Astrocyte (in vitro differentiated cells and primary cell): Measurements from ENCODE around the gene SMIM35. TPM values are rescaled to one million over a fixed set of nuclear protein-coding genes. Genes with fewer than 3 reads are reported as not detected.

Experiments used
- DNase-seq: peaks from one replicate; pipeline ENCODE4 v3.0.0-alpha.2; 2010; ENCODE audit warnings: low read depth
- FAIRE-seq: peaks from 2 replicates; lab custom pipeline; 2011; peaks lifted over from hg19 to GRCh38; lab: Jason Lieb, UNC
- H2AFZ ChIP-seq: 2 replicates; pipeline ENCODE4 v1.6.0; 2012; ENCODE audit warnings: low read depth, low read length, inconsistent platforms
- H3K27ac ChIP-seq: 2 replicates; pipeline ENCODE4 v1.5.1; 2011; ENCODE audit warnings: low read depth, low read length, inconsistent platforms
- H3K27me3 ChIP-seq: 2 replicates; pipeline ENCODE4 v1.6.0; 2011; ENCODE audit warnings: low read length, inconsistent platforms; ENCODE audit not compliant: insufficient read depth
- H3K36me3 ChIP-seq: 2 replicates; pipeline ENCODE4 v1.5.1; 2011; ENCODE audit warnings: low read length, inconsistent platforms; ENCODE audit not compliant: insufficient read depth
- H3K4me1 ChIP-seq: 2 replicates; pipeline ENCODE4 v1.5.1; 2011; ENCODE audit warnings: low read length, inconsistent platforms; ENCODE audit not compliant: insufficient read depth
- H3K4me2 ChIP-seq: 2 replicates; pipeline ENCODE4 v1.6.0; 2012; ENCODE audit warnings: low read length, inconsistent platforms
- H3K4me3 ChIP-seq: 2 replicates; pipeline ENCODE4 v1.5.1; 2011; ENCODE audit warnings: low read depth, mild to moderate bottlenecking, low read length, inconsistent platforms; ENCODE audit not compliant: insufficient read depth
- H3K79me2 ChIP-seq: 2 replicates; pipeline ENCODE4 v1.6.0; 2012; ENCODE audit warnings: mild to moderate bottlenecking, low read length, inconsistent platforms; ENCODE audit not compliant: insufficient read depth
- H3K9ac ChIP-seq: 2 replicates; pipeline ENCODE4 v1.6.0; 2012; ENCODE audit warnings: mild to moderate bottlenecking, low read length, inconsistent platforms
- H3K9me3 ChIP-seq: 2 replicates; pipeline ENCODE4 v1.5.1; 2012; ENCODE audit warnings: low read depth, mild to moderate bottlenecking, low read length, inconsistent platforms; ENCODE audit not compliant: insufficient read depth
- H4K20me1 ChIP-seq: 2 replicates; pipeline ENCODE4 v1.6.0; 2012; ENCODE audit warnings: low read length, inconsistent platforms; ENCODE audit not compliant: insufficient read depth
- H3K27ac Mint-ChIP-seq: one replicate; pipeline ENCODE4 v1.8.0; 2021; ENCODE audit warnings: mild to moderate bottlenecking, mixed read lengths; ENCODE audit not compliant: unreplicated experiment
- H3K27me3 Mint-ChIP-seq: one replicate; pipeline ENCODE4 v1.8.0; 2021; ENCODE audit warnings: low read depth, mixed read lengths; ENCODE audit not compliant: unreplicated experiment
- H3K36me3 Mint-ChIP-seq: one replicate; pipeline ENCODE4 v1.8.0; 2021; ENCODE audit warnings: low read depth, mixed read lengths; ENCODE audit not compliant: unreplicated experiment
- H3K4me1 Mint-ChIP-seq: one replicate; pipeline ENCODE4 v1.8.0; 2021; ENCODE audit warnings: low read depth, mixed read lengths; ENCODE audit not compliant: unreplicated experiment
- H3K4me3 Mint-ChIP-seq: one replicate; pipeline ENCODE4 v1.8.0; 2021; ENCODE audit warnings: mild to moderate bottlenecking, moderate library complexity, mixed read lengths; ENCODE audit not compliant: unreplicated experiment
- H3K9me3 Mint-ChIP-seq: one replicate; pipeline ENCODE4 v1.8.0; 2021; ENCODE audit warnings: mild to moderate bottlenecking, mixed read lengths; ENCODE audit not compliant: unreplicated experiment
- EZH2 ChIP-seq: IDR thresholded peaks from 2 replicates; pipeline ENCODE4 v1.6.1; 2012; ENCODE audit warnings: mild to moderate bottlenecking, low read length, inconsistent platforms; ENCODE audit not compliant: insufficient read depth
- total RNA-seq: library from RNA; stranded (reverse); gene quantifications from 2 replicates; pipeline ENCODE4 v1.2.1, GENCODE V29; 2021
- TF ChIP-seq, protein P1 (sequence below): IDR thresholded peaks from 2 replicates; pipeline ENCODE4 v1.5.1; 2011; ENCODE audit warnings: low read depth, mild to moderate bottlenecking, inconsistent platforms, low read length, moderate library complexity; ENCODE audit not compliant: insufficient read depth

The SMIM35 gene
- total RNA-seq, 1 donor from 2014 or later, result not detected

DNA sequence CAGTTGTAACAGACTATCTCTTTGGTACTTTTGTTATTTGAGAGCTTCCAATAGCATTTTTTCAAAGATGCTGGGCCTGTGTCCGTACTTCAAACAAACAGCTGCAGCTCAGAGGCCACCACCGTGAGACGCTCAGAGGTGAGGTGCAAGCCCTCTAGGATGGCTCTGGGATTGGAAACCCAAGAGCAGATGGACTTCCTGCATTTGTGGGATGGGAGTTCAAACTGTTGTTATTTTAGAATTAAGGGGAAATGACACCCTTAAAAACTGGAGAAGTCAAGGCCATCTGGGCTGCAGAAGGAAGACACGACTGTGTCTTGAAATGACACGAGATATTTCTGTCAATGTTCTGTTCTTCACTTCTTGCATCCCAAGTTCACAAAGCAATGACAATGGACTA lies 109.7 kb downstream of the SMIM35 start:
- H4K20me1 ChIP-seq, result no peaks in the 10 kb centered on the region
- no peaks in the 10 kb centered on the region for H3K79me2 ChIP-seq
- no peak overlapping the region for H3K9ac ChIP-seq
- no peak for TF ChIP-seq EZH2
- TF ChIP-seq, protein P1, sequence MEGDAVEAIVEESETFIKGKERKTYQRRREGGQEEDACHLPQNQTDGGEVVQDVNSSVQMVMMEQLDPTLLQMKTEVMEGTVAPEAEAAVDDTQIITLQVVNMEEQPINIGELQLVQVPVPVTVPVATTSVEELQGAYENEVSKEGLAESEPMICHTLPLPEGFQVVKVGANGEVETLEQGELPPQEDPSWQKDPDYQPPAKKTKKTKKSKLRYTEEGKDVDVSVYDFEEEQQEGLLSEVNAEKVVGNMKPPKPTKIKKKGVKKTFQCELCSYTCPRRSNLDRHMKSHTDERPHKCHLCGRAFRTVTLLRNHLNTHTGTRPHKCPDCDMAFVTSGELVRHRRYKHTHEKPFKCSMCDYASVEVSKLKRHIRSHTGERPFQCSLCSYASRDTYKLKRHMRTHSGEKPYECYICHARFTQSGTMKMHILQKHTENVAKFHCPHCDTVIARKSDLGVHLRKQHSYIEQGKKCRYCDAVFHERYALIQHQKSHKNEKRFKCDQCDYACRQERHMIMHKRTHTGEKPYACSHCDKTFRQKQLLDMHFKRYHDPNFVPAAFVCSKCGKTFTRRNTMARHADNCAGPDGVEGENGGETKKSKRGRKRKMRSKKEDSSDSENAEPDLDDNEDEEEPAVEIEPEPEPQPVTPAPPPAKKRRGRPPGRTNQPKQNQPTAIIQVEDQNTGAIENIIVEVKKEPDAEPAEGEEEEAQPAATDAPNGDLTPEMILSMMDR, result no peak
- no peak overlapping the region for H2AFZ ChIP-seq
- H3K9me3 Mint-ChIP-seq, result peaks cover 9% of the 10 kb centered on the region
- DNase-seq, result no peak
- H3K27me3 Mint-ChIP-seq, result peaks cover 40% of the 10 kb centered on the region
- H3K27me3 ChIP-seq, result peaks cover 13% of the 10 kb centered on the region
- H3K4me1 ChIP-seq, result no peaks in the 10 kb centered on the region
- H3K27ac ChIP-seq, result no peak overlapping the region
- no peaks in the 10 kb centered on the region for H3K36me3 Mint-ChIP-seq
- no peaks in the 10 kb centered on the region for H3K36me3 ChIP-seq
- no peak overlapping the region for H3K27ac Mint-ChIP-seq
- H3K4me3 Mint-ChIP-seq, result no peak overlapping the region
- H3K4me3 ChIP-seq, result no peak overlapping the region
- H3K4me1 Mint-ChIP-seq, result peaks cover 3% of the 10 kb centered on the region
- no peak for FAIRE-seq
- H3K9me3 ChIP-seq, result no peaks in the 10 kb centered on the region
- H3K4me2 ChIP-seq, result no peak overlapping the region

DNA sequence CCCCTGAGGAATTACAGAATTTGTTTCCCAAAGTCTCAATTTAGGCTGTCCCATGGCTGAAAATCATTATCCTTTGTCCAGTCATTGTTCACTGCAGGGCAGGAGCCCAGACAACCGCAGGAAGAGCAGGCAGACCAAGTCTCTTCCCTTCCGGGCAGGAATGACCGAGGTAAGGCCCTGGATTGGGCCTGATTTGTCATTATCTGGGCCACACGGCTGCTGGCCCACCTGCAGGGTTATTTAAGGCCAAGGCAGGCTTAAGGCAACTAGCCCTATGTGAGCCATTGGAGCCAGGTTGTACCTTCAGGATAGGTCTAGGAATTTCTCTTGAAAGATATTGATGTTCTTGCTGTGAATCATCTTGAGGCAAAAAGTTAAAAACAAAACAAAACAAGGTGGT lies 110.3 kb downstream of the SMIM35 start:
- no peak for TF ChIP-seq EZH2
- TF ChIP-seq, protein P1, result no peak
- Histone ChIP-seq H2AFZ (no peak overlapping the region), H3K4me3 (no peak overlapping the region), H3K4me1 (no peaks in the 10 kb centered on the region), H3K27ac (no peak overlapping the region), H3K36me3 (no peaks in the 10 kb centered on the region), H3K9me3 (no peaks in the 10 kb centered on the region), H3K79me2 (no peaks in the 10 kb centered on the region), H3K27me3 (peaks cover 11% of the 10 kb centered on the region), H4K20me1 (no peaks in the 10 kb centered on the region), H3K9ac (no peak overlapping the region), H3K4me2 (no peak overlapping the region)
- Mint-ChIP-seq H3K27me3 (peaks cover 35% of the 10 kb centered on the region), H3K36me3 (no peaks in the 10 kb centered on the region), H3K4me1 (peaks cover 3% of the 10 kb centered on the region), H3K9me3 (peaks cover 9% of the 10 kb centered on the region), H3K4me3 (no peak overlapping the region), H3K27ac (no peak overlapping the region)
- DNase-seq (no peak), FAIRE-seq (no peak)

DNA sequence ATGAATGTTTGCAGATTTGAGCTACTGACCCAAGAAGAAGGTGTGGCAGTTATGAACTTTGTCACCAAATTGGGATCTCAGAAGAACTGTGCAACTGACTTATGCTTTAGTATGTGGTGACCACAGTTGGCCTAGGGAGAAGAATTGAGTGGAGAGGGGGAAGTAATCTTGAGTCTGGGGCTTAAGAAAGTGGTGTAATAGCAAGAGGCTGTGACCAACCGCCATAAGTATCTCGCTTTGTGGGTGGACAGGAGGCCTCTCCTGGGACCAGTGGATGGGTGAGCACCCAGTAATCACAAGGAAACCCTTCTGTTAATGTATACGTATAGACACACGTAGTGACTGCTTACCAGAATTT lies 113.3 kb downstream of the SMIM35 start:
- Histone ChIP-seq H3K79me2 (no peaks in the 10 kb centered on the region), H3K4me3 (no peak overlapping the region), H4K20me1 (no peaks in the 10 kb centered on the region), H3K9me3 (no peaks in the 10 kb centered on the region), H3K27ac (no peak overlapping the region), H3K36me3 (no peaks in the 10 kb centered on the region), H2AFZ (no peak overlapping the region), H3K9ac (no peak overlapping the region), H3K27me3 (peaks cover 6% of the 10 kb centered on the region), H3K4me1 (peaks cover 3% of the 10 kb centered on the region), H3K4me2 (no peak overlapping the region)
- peaks cover 9% of the 10 kb centered on the region for H3K4me1 Mint-ChIP-seq
- H3K9me3 Mint-ChIP-seq, result peaks cover 5% of the 10 kb centered on the region
- H3K27ac Mint-ChIP-seq, result no peak overlapping the region
- no peaks in the 10 kb centered on the region for H3K36me3 Mint-ChIP-seq
- H3K27me3 Mint-ChIP-seq, result peaks cover 22% of the 10 kb centered on the region
- DNase-seq (no peak), FAIRE-seq (no peak)
- no peak overlapping the region for H3K4me3 Mint-ChIP-seq
- TF ChIP-seq, protein P1, result no peak
- no peak for TF ChIP-seq EZH2
